Panc1 (cell line): ENCODE data around the gene FAM107B.

Experiments
- TCF7L2 ChIP-seq: IDR thresholded peaks from 2 replicates; pipeline ENCODE4 v1.6.1; 2011; ENCODE audit warnings: mild to moderate bottlenecking, low read depth, low read length, inconsistent platforms
- TF ChIP-seq, protein P1 (sequence below): fragments of 450-650 bp; IDR thresholded peaks from 2 replicates; pipeline ENCODE4 v1.5.1; 2017; ENCODE audit warnings: mild to moderate bottlenecking

DNA sequence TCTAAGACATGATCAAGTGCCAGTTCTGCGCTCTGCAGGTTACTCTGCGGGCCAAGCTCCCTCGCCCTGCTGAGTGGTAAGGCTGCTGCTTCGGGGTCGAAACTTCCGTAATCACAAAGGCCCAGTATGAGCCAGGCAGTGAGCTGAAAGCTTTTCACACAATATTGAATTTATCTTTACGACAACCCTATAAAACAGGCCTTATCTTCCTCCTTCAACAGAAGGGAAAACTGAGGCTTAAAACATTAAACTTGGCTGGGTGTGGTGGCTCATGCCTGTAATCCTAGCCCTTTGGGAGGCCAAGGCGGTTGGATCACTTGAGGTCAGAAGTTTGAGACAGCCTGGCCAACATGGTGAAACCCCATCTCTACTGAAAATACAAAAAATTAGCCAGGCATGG lies 83.3 kb downstream of the FAM107B start:
- TF ChIP-seq TCF7L2, result no peak
- TF ChIP-seq, protein P1, sequence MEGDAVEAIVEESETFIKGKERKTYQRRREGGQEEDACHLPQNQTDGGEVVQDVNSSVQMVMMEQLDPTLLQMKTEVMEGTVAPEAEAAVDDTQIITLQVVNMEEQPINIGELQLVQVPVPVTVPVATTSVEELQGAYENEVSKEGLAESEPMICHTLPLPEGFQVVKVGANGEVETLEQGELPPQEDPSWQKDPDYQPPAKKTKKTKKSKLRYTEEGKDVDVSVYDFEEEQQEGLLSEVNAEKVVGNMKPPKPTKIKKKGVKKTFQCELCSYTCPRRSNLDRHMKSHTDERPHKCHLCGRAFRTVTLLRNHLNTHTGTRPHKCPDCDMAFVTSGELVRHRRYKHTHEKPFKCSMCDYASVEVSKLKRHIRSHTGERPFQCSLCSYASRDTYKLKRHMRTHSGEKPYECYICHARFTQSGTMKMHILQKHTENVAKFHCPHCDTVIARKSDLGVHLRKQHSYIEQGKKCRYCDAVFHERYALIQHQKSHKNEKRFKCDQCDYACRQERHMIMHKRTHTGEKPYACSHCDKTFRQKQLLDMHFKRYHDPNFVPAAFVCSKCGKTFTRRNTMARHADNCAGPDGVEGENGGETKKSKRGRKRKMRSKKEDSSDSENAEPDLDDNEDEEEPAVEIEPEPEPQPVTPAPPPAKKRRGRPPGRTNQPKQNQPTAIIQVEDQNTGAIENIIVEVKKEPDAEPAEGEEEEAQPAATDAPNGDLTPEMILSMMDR, result no peak
